OCI-LY1 (cell line): ENCODE data around the gene ARL13A.

Experiments used
- H2AFZ ChIP-seq: fragments of 200-600 bp; sonication (generic), shearing (Covaris generic); 2 replicates; pipeline ENCODE4 v1.6.0; 2014; ENCODE audit warnings: antibody characterized with exemption, mild to moderate bottlenecking, low read length
- H3F3A ChIP-seq: fragments of 200-600 bp; sonication (generic), shearing (Covaris generic); 2 replicates; pipeline ENCODE4 v1.6.0; 2014; ENCODE audit warnings: mild to moderate bottlenecking, antibody characterized with exemption, low read length, moderate library complexity; ENCODE audit not compliant: insufficient read depth
- H3K27ac ChIP-seq: fragments of 200-600 bp; sonication (generic); 2 replicates; pipeline ENCODE4 v1.5.1; 2014; ENCODE audit warnings: low read length, mixed run types, mild to moderate bottlenecking, low read depth; ENCODE audit not compliant: poor library complexity, severe bottlenecking
- H3K27me3 ChIP-seq: fragments of 200-600 bp; sonication (generic); 2 replicates; pipeline ENCODE4 v1.6.0; 2014; ENCODE audit warnings: antibody characterized with exemption, mild to moderate bottlenecking, low read length, moderate library complexity; ENCODE audit not compliant: insufficient read depth
- H3K36me3 ChIP-seq: fragments of 200-600 bp; sonication (generic); 2 replicates; pipeline ENCODE4 v1.6.1; 2014; ENCODE audit warnings: mild to moderate bottlenecking, antibody characterized with exemption, low read length, moderate library complexity, mixed read lengths; ENCODE audit not compliant: insufficient read depth
- H3K4me1 ChIP-seq: fragments of 200-600 bp; sonication (generic); 2 replicates; pipeline ENCODE4 v1.5.1; 2014; ENCODE audit warnings: mild to moderate bottlenecking, low read length, moderate library complexity; ENCODE audit not compliant: insufficient read depth, severe bottlenecking
- H3K4me2 ChIP-seq: fragments of 200-600 bp; sonication (generic), shearing (Covaris generic); 2 replicates; pipeline ENCODE4 v1.6.1; 2014; ENCODE audit warnings: low read length
- H3K4me3 ChIP-seq: fragments of 200-600 bp; sonication (generic); 2 replicates; pipeline ENCODE4 v1.5.1; 2014; ENCODE audit warnings: low read length, low read depth, mild to moderate bottlenecking, mixed read lengths; ENCODE audit not compliant: poor library complexity, severe bottlenecking
- H3K79me2 ChIP-seq: fragments of 200-600 bp; shearing (Covaris generic); 2 replicates; pipeline ENCODE4 v1.6.1; 2016; ENCODE audit warnings: mixed run types, low read length, mixed read lengths; ENCODE audit not compliant: insufficient read depth
- H3K9ac ChIP-seq: fragments of 200-600 bp; sonication (generic), shearing (Covaris generic); 2 replicates; pipeline ENCODE4 v1.6.1; 2014; ENCODE audit warnings: mild to moderate bottlenecking, low read length, mixed read lengths
- H3K9me2 ChIP-seq: fragments of 200-600 bp; sonication (generic), shearing (Covaris generic); 2 replicates; pipeline ENCODE4 v1.6.1; 2014; ENCODE audit warnings: low read depth, mild to moderate bottlenecking, low read length, mixed read lengths
- H3K9me3 ChIP-seq: fragments of 200-600 bp; shearing (Covaris generic); 2 replicates; pipeline ENCODE4 v1.6.1; 2014; ENCODE audit warnings: low read length, mixed read lengths
- H4K20me1 ChIP-seq: fragments of 200-600 bp; sonication (generic), shearing (Covaris generic); 2 replicates; pipeline ENCODE4 v1.6.0; 2016; ENCODE audit warnings: mild to moderate bottlenecking, low read length; ENCODE audit not compliant: insufficient read depth
- EZH2 ChIP-seq: fragments of 200-600 bp; sonication (generic), shearing (Covaris generic); IDR thresholded peaks from 2 replicates; pipeline ENCODE4 v1.8.0; 2017; ENCODE audit warnings: borderline replicate concordance, mixed run types, mild to moderate bottlenecking, antibody characterized with exemption, low read length, moderate library complexity, mixed read lengths
- TF ChIP-seq, protein P1 (sequence below): fragments of 200-600 bp; sonication (generic), shearing (Covaris generic); IDR thresholded peaks from 2 replicates; pipeline ENCODE4 v1.5.1; 2017; ENCODE audit warnings: mild to moderate bottlenecking, antibody characterized with exemption, low read length, moderate library complexity, mixed read lengths

The ARL13A gene

DNA sequence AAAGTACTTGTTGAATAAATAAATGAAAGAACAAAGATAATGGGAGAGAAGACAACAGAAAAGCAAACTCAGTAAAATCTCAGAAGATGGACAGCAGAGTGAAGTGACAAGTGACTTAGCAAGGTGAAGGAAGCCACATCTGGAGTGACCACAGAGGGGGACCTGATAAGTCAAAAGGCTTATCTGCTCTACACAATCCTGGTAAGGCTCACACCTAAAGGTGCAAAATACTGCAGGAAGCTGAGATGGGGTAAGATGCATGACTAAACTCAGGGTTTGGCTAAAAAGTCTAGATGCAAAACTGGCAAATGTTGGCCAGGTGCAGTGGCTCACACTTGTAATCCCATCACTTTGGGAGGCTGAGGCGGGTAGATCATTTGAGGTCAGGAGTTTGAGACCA is 60.2 kb downstream of the ARL13A start:
- Histone ChIP-seq H3K79me2 (no peaks in the 10 kb centered on the region), H3K4me1 (no peaks in the 10 kb centered on the region), H3K9ac (no peak overlapping the region), H3F3A (no peaks in the 10 kb centered on the region), H3K27me3 (no peaks in the 10 kb centered on the region), H3K27ac (no peak overlapping the region), H4K20me1 (no peaks in the 10 kb centered on the region), H3K9me3 (no peaks in the 10 kb centered on the region), H3K9me2 (no peaks in the 10 kb centered on the region), H2AFZ (no peak overlapping the region), H3K4me3 (no peak overlapping the region), H3K4me2 (no peak overlapping the region), H3K36me3 (peaks cover 14% of the 10 kb centered on the region)
- TF ChIP-seq EZH2 = no peak
- TF ChIP-seq, protein P1, sequence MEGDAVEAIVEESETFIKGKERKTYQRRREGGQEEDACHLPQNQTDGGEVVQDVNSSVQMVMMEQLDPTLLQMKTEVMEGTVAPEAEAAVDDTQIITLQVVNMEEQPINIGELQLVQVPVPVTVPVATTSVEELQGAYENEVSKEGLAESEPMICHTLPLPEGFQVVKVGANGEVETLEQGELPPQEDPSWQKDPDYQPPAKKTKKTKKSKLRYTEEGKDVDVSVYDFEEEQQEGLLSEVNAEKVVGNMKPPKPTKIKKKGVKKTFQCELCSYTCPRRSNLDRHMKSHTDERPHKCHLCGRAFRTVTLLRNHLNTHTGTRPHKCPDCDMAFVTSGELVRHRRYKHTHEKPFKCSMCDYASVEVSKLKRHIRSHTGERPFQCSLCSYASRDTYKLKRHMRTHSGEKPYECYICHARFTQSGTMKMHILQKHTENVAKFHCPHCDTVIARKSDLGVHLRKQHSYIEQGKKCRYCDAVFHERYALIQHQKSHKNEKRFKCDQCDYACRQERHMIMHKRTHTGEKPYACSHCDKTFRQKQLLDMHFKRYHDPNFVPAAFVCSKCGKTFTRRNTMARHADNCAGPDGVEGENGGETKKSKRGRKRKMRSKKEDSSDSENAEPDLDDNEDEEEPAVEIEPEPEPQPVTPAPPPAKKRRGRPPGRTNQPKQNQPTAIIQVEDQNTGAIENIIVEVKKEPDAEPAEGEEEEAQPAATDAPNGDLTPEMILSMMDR = no peak

DNA sequence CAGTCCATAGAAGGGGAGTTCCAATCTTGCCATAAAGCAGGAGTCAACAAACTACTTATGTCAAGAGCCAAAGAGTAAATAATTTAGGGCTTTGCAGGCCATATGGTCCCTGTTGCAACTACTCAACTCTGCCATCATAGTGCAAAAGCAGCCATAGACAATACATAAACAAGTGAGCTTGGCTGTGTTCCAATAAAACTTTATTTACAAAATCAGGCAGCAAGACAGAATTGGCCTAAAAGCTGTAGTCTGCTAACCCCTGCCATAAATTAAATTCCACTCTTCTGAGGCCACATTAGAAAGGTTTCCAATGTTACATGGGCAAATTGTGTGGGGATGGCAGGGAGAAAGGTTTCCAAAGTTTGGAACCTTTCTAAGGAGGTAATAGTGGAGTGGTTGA is 67.7 kb downstream of the ARL13A start:
- TF ChIP-seq, protein P1 = no peak
- TF ChIP-seq EZH2 = no peak
- H3F3A ChIP-seq = no peaks in the 10 kb centered on the region
- H3K4me3 ChIP-seq = no peak overlapping the region
- no peak overlapping the region for H3K4me2 ChIP-seq
- H3K9me3 ChIP-seq = no peaks in the 10 kb centered on the region
- H2AFZ ChIP-seq = no peak overlapping the region
- H3K27me3 ChIP-seq = no peaks in the 10 kb centered on the region
- peaks cover 35% of the 10 kb centered on the region for H3K36me3 ChIP-seq
- no peaks in the 10 kb centered on the region for H3K4me1 ChIP-seq
- no peak overlapping the region for H3K9ac ChIP-seq
- H3K9me2 ChIP-seq = no peaks in the 10 kb centered on the region
- no peaks in the 10 kb centered on the region for H3K79me2 ChIP-seq
- H4K20me1 ChIP-seq = no peaks in the 10 kb centered on the region
- no peak overlapping the region for H3K27ac ChIP-seq

DNA sequence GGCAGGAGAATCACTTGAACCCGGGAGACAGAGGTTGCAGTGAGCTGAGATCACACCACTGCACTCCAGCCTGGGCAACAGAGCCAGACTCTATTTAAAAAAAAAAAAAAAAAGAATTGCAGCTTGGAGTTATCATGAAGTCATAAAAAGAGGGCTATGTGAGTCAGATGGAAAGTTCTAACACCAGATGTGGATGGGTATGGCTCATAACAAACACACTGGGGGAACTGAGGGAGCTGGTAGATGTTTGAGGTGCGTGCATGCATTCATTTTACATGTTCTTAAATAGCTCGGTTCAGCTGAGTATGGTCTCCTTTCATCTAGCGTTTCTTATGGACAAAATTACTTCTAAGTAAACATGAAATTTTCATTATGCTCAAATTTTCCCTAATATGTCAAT is 70.7 kb downstream of the ARL13A start:
- no peaks in the 10 kb centered on the region for H3K27me3 ChIP-seq
- H2AFZ ChIP-seq = no peak overlapping the region
- H3K4me1 ChIP-seq = no peaks in the 10 kb centered on the region
- TF ChIP-seq EZH2 = no peak
- TF ChIP-seq, protein P1 = no peak
- H3K27ac ChIP-seq = no peak overlapping the region
- no peaks in the 10 kb centered on the region for H3K9me3 ChIP-seq
- H3K4me3 ChIP-seq = no peak overlapping the region
- H3K79me2 ChIP-seq = no peaks in the 10 kb centered on the region
- peaks cover 33% of the 10 kb centered on the region for H3K36me3 ChIP-seq
- H3F3A ChIP-seq = no peaks in the 10 kb centered on the region
- no peak overlapping the region for H3K4me2 ChIP-seq
- H3K9me2 ChIP-seq = no peaks in the 10 kb centered on the region
- no peaks in the 10 kb centered on the region for H4K20me1 ChIP-seq
- no peak overlapping the region for H3K9ac ChIP-seq
